ENCODE results near the gene OTC.

GRCh38 chrX:38365954-38366353 is 13.6 kb downstream of the OTC start:
- TF ChIP-seq, protein P1, sequence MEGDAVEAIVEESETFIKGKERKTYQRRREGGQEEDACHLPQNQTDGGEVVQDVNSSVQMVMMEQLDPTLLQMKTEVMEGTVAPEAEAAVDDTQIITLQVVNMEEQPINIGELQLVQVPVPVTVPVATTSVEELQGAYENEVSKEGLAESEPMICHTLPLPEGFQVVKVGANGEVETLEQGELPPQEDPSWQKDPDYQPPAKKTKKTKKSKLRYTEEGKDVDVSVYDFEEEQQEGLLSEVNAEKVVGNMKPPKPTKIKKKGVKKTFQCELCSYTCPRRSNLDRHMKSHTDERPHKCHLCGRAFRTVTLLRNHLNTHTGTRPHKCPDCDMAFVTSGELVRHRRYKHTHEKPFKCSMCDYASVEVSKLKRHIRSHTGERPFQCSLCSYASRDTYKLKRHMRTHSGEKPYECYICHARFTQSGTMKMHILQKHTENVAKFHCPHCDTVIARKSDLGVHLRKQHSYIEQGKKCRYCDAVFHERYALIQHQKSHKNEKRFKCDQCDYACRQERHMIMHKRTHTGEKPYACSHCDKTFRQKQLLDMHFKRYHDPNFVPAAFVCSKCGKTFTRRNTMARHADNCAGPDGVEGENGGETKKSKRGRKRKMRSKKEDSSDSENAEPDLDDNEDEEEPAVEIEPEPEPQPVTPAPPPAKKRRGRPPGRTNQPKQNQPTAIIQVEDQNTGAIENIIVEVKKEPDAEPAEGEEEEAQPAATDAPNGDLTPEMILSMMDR (conservative IDR thresholded peaks at IDR 0.05; ENCODE audit: low read length): no peak
- no peak for TF ChIP-seq EZH2phosphoT487 (IDR thresholded peaks at IDR 0.05; ENCODE audit: borderline replicate concordance, low read depth, low read length)

All from OCI-LY7 (cell line).